ENCODE measurements around the gene RAVER1.
A peak's percentile ranks its signal among the peaks of the same experiment; 100 is the strongest.
"Not testable (repeated sequence)": the region's sequence is repeated elsewhere in the genome, so short reads cannot be mapped to it uniquely, and the experiment has no call there.

The RAVER1 gene

GRCh38 chr19:10289167-10289835 is 44.0 kb downstream of the RAVER1 start:
- DNase-seq: peak; percentile 60 to 61

GRCh38 chr19:10288662-10289166 is 44.6 kb downstream of the RAVER1 start:
- peak in 1 of 2 donors; percentile 41 for DNase-seq

GRCh38 chr19:10286803-10287737 is 46.3 kb downstream of the RAVER1 start, which contains the start of gene ICAM4:
TSS of gene ICAM4 (plus strand) at chr19:10286955. CDS start at chr19:10287013, 58 bp downstream.
- no peak for DNase-seq

GRCh38 chr19:10285393-10285792 is 47.9 kb downstream of the RAVER1 start:
- no peak for DNase-seq

- DNase-seq: no peak
Observed at GRCh38 chr19:10284960-10285278, 48.4 kb downstream of the RAVER1 start.

GRCh38 chr19:10284065-10284959 is 49.0 kb downstream of the RAVER1 start:
- no peak for DNase-seq

- no peak for DNase-seq
Observed at GRCh38 chr19:10283301-10284064, 49.8 kb downstream of the RAVER1 start.

- DNase-seq: not testable (repeated sequence)
Observed at GRCh38 chr19:10282043-10282442, 51.3 kb downstream of the RAVER1 start.

GRCh38 chr19:10279737-10280442 is 53.4 kb downstream of the RAVER1 start:
- DNase-seq: no peak

GRCh38 chr19:10278935-10279334 is 54.4 kb downstream of the RAVER1 start:
- no peak for DNase-seq

- no peak for DNase-seq
Observed at GRCh38 chr19:10277795-10278589, 55.3 kb downstream of the RAVER1 start.

- DNase-seq: no peak
Observed at GRCh38 chr19:10274589-10274988, 58.7 kb downstream of the RAVER1 start.

- no peak for DNase-seq
Observed at GRCh38 chr19:10271543-10272086, 61.7 kb downstream of the RAVER1 start.

- DNase-seq: peak; percentile 67 to 69
Observed at GRCh38 chr19:10270616-10271394, 62.5 kb downstream of the RAVER1 start, which contains the start of gene ICAM1. TSS of gene ICAM1 (plus strand) at chr19:10271120. CDS start at chr19:10271160, 40 bp downstream.

- peak; percentile 67 to 69 for DNase-seq
Observed at GRCh38 chr19:10270180-10270615, 63.1 kb downstream of the RAVER1 start.

GRCh38 chr19:10269333-10270179 is 63.8 kb downstream of the RAVER1 start:
- peak; percentile 91 to 92 for DNase-seq

- DNase-seq: no peak
Observed at GRCh38 chr19:10268071-10268470, 65.3 kb downstream of the RAVER1 start.

GRCh38 chr19:10266706-10267105 is 66.6 kb downstream of the RAVER1 start:
- no peak for DNase-seq
